Esophagus squamous epithelium (tissue), 5 donors: ENCODE measurements around the gene CNPY1. TPM values are rescaled to one million over a fixed set of nuclear protein-coding genes. Genes with fewer than 3 reads are reported as not detected.

ENCODE experiments used
- DNase-seq: peaks from one replicate; lab custom pipeline; 2025; lab: John Stamatoyannopoulos, UW
- H3K27ac ChIP-seq, 4 donors: fragments of 200-600 bp; sonication (generic); one replicate each; pipeline ENCODE4 v1.5.1; 2016 to 2019; ENCODE audit warnings: mild to moderate bottlenecking in 1 of 4
- H3K27me3 ChIP-seq, 4 donors: fragments of 200-600 bp; sonication (generic); 1 replicate in 3 of 4; 2 replicates in 1 of 4; pipeline versions ENCODE4 v1.5.1 to v1.6.0; 2017 to 2021; ENCODE audit warnings: antibody characterized with exemption in 1 of 4
- H3K36me3 ChIP-seq, 3 donors: fragments of 200-600 bp; sonication (generic); one replicate each; pipeline ENCODE4 v1.5.1; 2016 to 2019
- H3K4me1 ChIP-seq, 3 donors: fragments of 200-600 bp; sonication (generic); one replicate each; pipeline ENCODE4 v1.5.1; 2017 to 2019
- H3K4me3 ChIP-seq, 4 donors: fragments of 200-600 bp; sonication (generic); 1 replicate in 3 of 4; 2 replicates in 1 of 4; pipeline ENCODE4 v1.5.1; 2016 to 2019; ENCODE audit warnings: mild to moderate bottlenecking in 2 of 4, moderate library complexity in 1 of 4
- H3K9me3 ChIP-seq, 3 donors: fragments of 200-600 bp; sonication (generic); one replicate each; pipeline ENCODE4 v1.5.1; 2016 to 2019
- POLR2A ChIP-seq, 4 donors: fragments of 450-650 bp; IDR thresholded peaks; one replicate each; pipeline ENCODE4 v1.6.1; 2017; ENCODE audit warnings: antibody characterized with exemption in 4 of 4, mild to moderate bottlenecking in 4 of 4, moderate library complexity in 3 of 4
- WGBS, 2 donors: methylation state at CpG; one replicate each; pipeline ENCODE4 v1.1.5; 2018; 5-methylcytosine and 5-hydroxymethylcytosine counted together
- intact Hi-C: fragments of 100-400 bp; cut with DNase I; formaldehyde crosslinking; loops from one replicate; pipeline ENCODE4 v1.15.0; 2022
- total RNA-seq, 4 donors: library from RNA; depleted of rRNA; stranded (reverse); fragments of >200 nt; gene quantifications; one replicate each; pipeline ENCODE4 v1.1.0, GENCODE V29; 2016
- TF ChIP-seq, protein P1 (sequence below), 6 experiments: fragments of 450-650 bp in 4 of 6; fragments of 200-600 bp in 2 of 6; sonication (generic) in 2 of 6; IDR thresholded peaks; one replicate each; pipeline ENCODE4 v1.5.1; 2016 to 2019; ENCODE audit warnings: antibody characterized with exemption in 6 of 6, mild to moderate bottlenecking in 4 of 6, moderate library complexity in 4 of 6
- donor health status: DM: yes; HTN: yes; CAD: no.

Gene CNPY1
- total RNA-seq, 4 donors from 2014 or later, result not detected

DNA sequence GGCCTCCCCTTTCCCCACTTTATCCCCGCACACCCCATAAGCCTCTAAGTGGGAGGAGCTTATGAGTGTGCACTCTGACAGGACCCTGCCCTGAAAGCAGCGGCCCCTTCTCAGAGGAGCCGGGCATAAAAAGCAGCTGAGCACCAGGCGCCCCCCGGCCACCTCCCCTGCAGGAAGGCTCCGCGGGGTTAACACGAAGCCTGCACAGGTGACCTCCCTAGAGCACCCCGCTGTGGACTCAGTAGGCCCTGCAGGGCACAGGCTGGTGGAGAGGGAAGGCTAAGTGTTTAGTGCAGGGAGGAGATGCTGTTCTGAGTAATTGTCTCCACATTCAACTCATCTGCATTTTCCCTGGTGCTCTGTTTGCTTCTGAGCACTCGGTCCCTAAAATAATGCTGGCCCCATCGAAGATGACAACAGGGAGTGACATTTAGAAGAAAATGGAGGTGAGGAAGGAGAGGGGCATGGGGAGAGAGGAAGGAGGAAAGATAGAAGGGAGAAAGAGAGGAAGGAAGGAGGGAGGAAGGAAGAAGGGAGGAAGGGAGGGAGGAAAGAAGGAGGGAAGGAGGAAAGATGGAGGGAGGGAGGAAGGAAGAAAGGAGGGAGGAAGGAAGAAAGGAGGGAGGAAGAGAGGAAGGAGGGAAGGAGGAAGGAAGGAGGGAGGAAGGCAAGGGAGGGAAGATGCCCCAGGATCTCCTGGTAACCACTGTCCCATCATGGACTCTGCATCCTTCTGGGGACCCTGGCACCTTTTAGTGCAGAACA is 25.4 kb upstream of the CNPY1 start:
- H3K9me3 ChIP-seq, result no peaks in the 10 kb centered on the region
- intact Hi-C loops, result no loop called here
- H3K4me1 ChIP-seq, result peaks cover 0 to 5% (median 0%) of the 10 kb centered on the region in 3 donors
- H3K4me3 ChIP-seq, result no peak overlapping the region
- no peaks in the 10 kb centered on the region for H3K36me3 ChIP-seq
- DNase-seq, result no peak
- H3K27me3 ChIP-seq, result peaks cover 0 to 52% (median 0%) of the 10 kb centered on the region in 4 donors
- TF ChIP-seq, protein P1, sequence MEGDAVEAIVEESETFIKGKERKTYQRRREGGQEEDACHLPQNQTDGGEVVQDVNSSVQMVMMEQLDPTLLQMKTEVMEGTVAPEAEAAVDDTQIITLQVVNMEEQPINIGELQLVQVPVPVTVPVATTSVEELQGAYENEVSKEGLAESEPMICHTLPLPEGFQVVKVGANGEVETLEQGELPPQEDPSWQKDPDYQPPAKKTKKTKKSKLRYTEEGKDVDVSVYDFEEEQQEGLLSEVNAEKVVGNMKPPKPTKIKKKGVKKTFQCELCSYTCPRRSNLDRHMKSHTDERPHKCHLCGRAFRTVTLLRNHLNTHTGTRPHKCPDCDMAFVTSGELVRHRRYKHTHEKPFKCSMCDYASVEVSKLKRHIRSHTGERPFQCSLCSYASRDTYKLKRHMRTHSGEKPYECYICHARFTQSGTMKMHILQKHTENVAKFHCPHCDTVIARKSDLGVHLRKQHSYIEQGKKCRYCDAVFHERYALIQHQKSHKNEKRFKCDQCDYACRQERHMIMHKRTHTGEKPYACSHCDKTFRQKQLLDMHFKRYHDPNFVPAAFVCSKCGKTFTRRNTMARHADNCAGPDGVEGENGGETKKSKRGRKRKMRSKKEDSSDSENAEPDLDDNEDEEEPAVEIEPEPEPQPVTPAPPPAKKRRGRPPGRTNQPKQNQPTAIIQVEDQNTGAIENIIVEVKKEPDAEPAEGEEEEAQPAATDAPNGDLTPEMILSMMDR (IDR thresholded peaks at IDR 0.05), result no peak
- no peak for TF ChIP-seq POLR2A (IDR thresholded peaks at IDR 0.05)
- H3K27ac ChIP-seq, result no peak overlapping the region
- WGBS, 2 donors, result 29 to 44% methylated on average over 4 to 5 of the region's 11 CpGs

DNA sequence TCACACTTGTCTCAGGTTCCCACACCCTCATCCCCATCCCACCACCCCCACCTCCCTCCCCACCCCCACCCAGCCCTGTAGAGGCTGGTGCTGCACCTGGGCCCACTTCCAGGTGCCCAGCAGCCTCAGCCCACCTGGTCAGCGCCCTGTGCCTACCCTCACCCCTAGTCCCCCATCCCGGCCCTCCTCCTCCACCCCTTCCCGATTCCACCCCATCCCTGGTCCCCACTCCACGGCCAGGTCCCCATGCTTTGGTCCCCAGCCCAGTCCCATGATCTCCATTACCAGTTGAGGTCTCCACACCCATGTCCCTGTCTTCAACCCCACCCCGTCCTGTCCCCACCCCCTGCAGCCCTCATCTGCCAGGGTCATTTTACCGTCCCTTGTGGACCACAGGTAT is 24.6 kb upstream of the CNPY1 start:
- Histone ChIP-seq H3K27me3 (peaks cover 0 to 52% (median 0%) of the 10 kb centered on the region in 4 donors), H3K4me3 (no peak overlapping the region), H3K27ac (no peak overlapping the region), H3K4me1 (no peaks in the 10 kb centered on the region), H3K36me3 (no peaks in the 10 kb centered on the region), H3K9me3 (no peaks in the 10 kb centered on the region)
- intact Hi-C loops, result no loop called here
- no peak for TF ChIP-seq POLR2A (IDR thresholded peaks at IDR 0.05)
- TF ChIP-seq, protein P1 (IDR thresholded peaks at IDR 0.05), result no peak
- no peak for DNase-seq
- WGBS, 2 donors, result 77 to 87% methylated on average over 4 to 6 of the region's 6 CpGs

DNA sequence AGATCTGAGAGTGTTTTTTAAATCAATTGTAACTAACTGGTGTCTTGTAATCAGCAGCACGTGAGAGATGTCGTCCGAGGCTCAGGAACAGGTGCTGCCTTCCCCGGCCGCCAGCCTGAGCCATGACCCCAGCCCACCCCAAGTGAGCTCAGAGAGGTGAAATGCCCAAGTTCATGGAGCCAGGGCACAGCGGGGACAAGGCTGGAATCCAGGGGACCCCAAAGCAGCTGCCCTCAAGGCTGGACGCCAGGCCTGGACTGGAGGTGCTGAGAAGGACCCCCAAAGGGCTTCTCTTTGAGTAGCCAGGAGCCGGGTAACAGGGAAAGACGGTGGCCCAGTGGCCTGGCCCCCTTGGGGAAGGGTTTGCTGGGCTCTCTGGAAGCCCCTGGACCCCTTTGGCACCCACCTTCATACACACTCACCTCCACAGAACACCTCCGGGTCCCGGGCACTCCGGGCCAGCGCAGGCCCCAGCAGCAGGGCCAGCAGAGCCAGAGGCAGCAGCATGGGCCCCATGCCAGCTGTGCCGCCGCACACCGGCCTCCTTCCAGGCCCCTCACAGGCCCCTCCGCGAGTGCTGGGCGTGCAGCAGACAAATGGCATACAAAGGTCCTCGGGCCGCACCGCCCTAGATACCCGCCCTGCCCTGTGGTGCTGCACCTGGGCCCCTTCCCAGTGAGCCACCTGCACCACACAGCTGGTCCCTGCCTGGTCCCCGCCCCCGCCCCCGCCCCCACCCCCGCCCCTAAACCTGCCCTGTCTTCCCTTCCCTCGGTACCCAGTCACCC is 24.0 kb upstream of the CNPY1 start:
- H3K4me3 ChIP-seq, result no peak overlapping the region
- TF ChIP-seq, protein P1 (IDR thresholded peaks at IDR 0.05), result no peak
- no peak overlapping the region for H3K27ac ChIP-seq
- no peak for DNase-seq
- peaks cover 0 to 56% (median 0%) of the 10 kb centered on the region in 4 donors for H3K27me3 ChIP-seq
- 61 to 70% methylated on average over 3 to 14 of the region's 28 CpGs for WGBS, 2 donors
- H3K4me1 ChIP-seq, result no peaks in the 10 kb centered on the region
- no peaks in the 10 kb centered on the region for H3K9me3 ChIP-seq
- intact Hi-C loops, result no loop called here
- no peaks in the 10 kb centered on the region for H3K36me3 ChIP-seq

DNA sequence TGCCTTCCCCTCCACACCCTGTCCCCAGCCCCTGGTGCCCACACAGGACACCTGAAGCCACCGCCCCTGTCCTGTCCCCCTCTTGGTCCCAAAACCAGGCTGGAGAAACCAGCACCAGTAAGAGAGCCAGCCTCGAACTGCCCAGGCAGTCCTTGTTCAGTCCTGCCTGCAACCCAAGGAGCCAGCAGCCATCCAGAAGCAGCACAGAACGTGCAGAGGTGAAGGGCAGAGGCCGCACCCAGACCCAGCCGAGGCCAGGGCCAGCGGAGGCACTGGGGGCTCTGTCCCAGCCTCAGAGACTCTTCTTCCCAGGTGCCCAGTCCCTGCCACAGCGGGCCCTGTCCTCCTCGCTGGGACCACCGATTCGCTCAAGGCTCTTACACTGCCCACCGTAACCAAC is 23.3 kb upstream of the CNPY1 start:
- Histone ChIP-seq H3K36me3 (no peaks in the 10 kb centered on the region), H3K9me3 (no peaks in the 10 kb centered on the region), H3K4me3 (no peak overlapping the region), H3K27me3 (peaks cover 0 to 57% (median 0%) of the 10 kb centered on the region in 4 donors), H3K27ac (no peak overlapping the region), H3K4me1 (no peaks in the 10 kb centered on the region)
- DNase-seq, result no peak
- WGBS, 2 donors, result 72% methylated on average over 9 of the region's 11 CpGs; no CpG with 5 or more reads in 1 of the 2 donors
- TF ChIP-seq, protein P1 (IDR thresholded peaks at IDR 0.05), result no peak
- TF ChIP-seq POLR2A (IDR thresholded peaks at IDR 0.05), result no peak
- intact Hi-C loops, result no loop called here
